HCT116 (cell line): ENCODE data around the gene C4BPB. TPM values are rescaled to one million over a fixed set of nuclear protein-coding genes. Genes with fewer than 3 reads are reported as not detected.

ENCODE experiments used
- ATAC-seq: fragments of 200-7000 bp; cut with Tn5 transposase; 2 replicates; pipeline ENCODE4 v1.9.1; 2020; ENCODE audit warnings: mild to moderate bottlenecking, moderate library complexity
- BruUV-seq: library from RNA; stranded (reverse); fragments of 400-500 nt; replicated peaks from 2 replicates; lab custom pipeline; 2021; lab: Mats Ljungman, UMichigan
- CTCF ChIA-PET: fragments of 300-600 bp; sonication (Branson Sonifier 250); formaldehyde crosslinking; loops from one replicate; lab custom pipeline; 2021; ENCODE audit warnings: antibody characterized with exemption; lab: Charles Lee
- POLR2A ChIA-PET: fragments of 300-600, 350-600 bp; sonication (Branson Sonifier 250); formaldehyde crosslinking; loops from one replicate; lab custom pipeline; 2021; ENCODE audit warnings: antibody characterized with exemption; lab: Charles Lee
- RAD21 ChIA-PET, 2 experiments: fragments of 300-600 bp; sonication (Branson Sonifier 250); formaldehyde crosslinking; loops; one replicate each; lab custom pipeline; 2023; ENCODE audit warnings: low total read pairs in 2 of 2; ENCODE audit not compliant: uncharacterized antibody in 2 of 2, unreplicated experiment in 2 of 2, low non-redundant PET in 1 of 2; lab: Charles Lee
- DNase-seq: peaks from one replicate; pipeline ENCODE4 v3.0.0-alpha.2; 2010; ENCODE audit warnings: low read depth, low spot score
- H2AFZ ChIP-seq: fragments of 200-600 bp; shearing (Covaris generic), sonication (generic); 2 replicates; pipeline ENCODE4 v1.6.1; 2017; ENCODE audit warnings: low read depth, mixed run types, mixed read lengths, antibody characterized with exemption, low read length; ENCODE audit not compliant: poor library complexity, severe bottlenecking
- H3K27ac ChIP-seq: 2 replicates; pipeline ENCODE4 v1.5.1; 2012; ENCODE audit warnings: low read depth, low read length
- H3K27me3 ChIP-seq: fragments of 200-600 bp; sonication (generic); 2 replicates; pipeline ENCODE4 v1.6.1; 2016; ENCODE audit warnings: mixed run types, low read length, mixed read lengths; ENCODE audit not compliant: insufficient read depth
- H3K36me3 ChIP-seq, 2 experiments: fragments of 200-500 bp in 1 of 2; fragments of 200-600 bp in 1 of 2; sonication (Bioruptor generic) in 1 of 2; sonication (generic) in 1 of 2; 2 replicates each; pipeline versions ENCODE4 v1.5.1 to v1.6.1; 2014 to 2016; ENCODE audit warnings: low read length in 2 of 2, inconsistent platforms in 1 of 2, mixed read lengths in 1 of 2, mixed run types in 1 of 2; ENCODE audit not compliant: insufficient read depth in 2 of 2, control insufficient read depth in 1 of 2
- H3K4me1 ChIP-seq, 2 experiments: fragments of 200-600 bp in 1 of 2; sonication (generic) in 1 of 2; 2 replicates each; pipeline versions ENCODE4 v1.5.1 to v1.6.1; 2012 to 2017; ENCODE audit warnings: low read length in 2 of 2, inconsistent platforms in 1 of 2, mild to moderate bottlenecking in 1 of 2, mixed read lengths in 1 of 2, mixed run types in 1 of 2, moderate library complexity in 1 of 2; ENCODE audit not compliant: insufficient read depth in 2 of 2, control insufficient read depth in 1 of 2
- H3K4me2 ChIP-seq: fragments of 200-600 bp; sonication (generic); 2 replicates; pipeline ENCODE4 v1.6.1; 2017; ENCODE audit warnings: mixed run types, low read length, mixed read lengths
- H3K4me3 ChIP-seq, 2 experiments: fragments of 200-600 bp in 1 of 2; sonication (generic) in 1 of 2; replicated peaks in 1 of 2; 2 replicates each; pipeline ENCODE4 v1.5.1; 2011 to 2016; ENCODE audit warnings: low read length in 2 of 2, control low read depth in 1 of 2, low read depth in 1 of 2, mild to moderate bottlenecking in 1 of 2, mixed read lengths in 1 of 2, mixed run types in 1 of 2
- H3K79me2 ChIP-seq: fragments of 200-600 bp; sonication (generic); 2 replicates; pipeline ENCODE4 v1.6.1; 2017; ENCODE audit warnings: mild to moderate bottlenecking, mixed run types, low read length, moderate library complexity, mixed read lengths; ENCODE audit not compliant: insufficient read depth
- H3K9ac ChIP-seq: fragments of 200-600 bp; sonication (generic); 2 replicates; pipeline ENCODE4 v1.6.1; 2016; ENCODE audit warnings: low read length, mixed read lengths
- H3K9me2 ChIP-seq: fragments of 200-600 bp; sonication (generic), shearing (Covaris generic); 2 replicates; pipeline ENCODE4 v1.6.1; 2017; ENCODE audit warnings: mixed run types, mild to moderate bottlenecking, moderate library complexity; ENCODE audit not compliant: insufficient read depth
- H3K9me3 ChIP-seq, 2 experiments: fragments of 200-500 bp in 1 of 2; fragments of 200-600 bp in 1 of 2; sonication (Bioruptor generic) in 1 of 2; sonication (generic) in 1 of 2; 2 replicates each; pipeline ENCODE4 v1.6.1; 2014 to 2017; ENCODE audit warnings: low read length in 2 of 2, mixed read lengths in 2 of 2, inconsistent platforms in 1 of 2, low read depth in 1 of 2, mild to moderate bottlenecking in 1 of 2, mixed run types in 1 of 2, moderate library complexity in 1 of 2; ENCODE audit not compliant: control insufficient read depth in 1 of 2, insufficient read depth in 1 of 2
- H4K20me1 ChIP-seq: fragments of 200-600 bp; sonication (generic), shearing (Covaris generic); 2 replicates; pipeline ENCODE4 v1.6.1; 2017; ENCODE audit warnings: mixed run types, mild to moderate bottlenecking, moderate library complexity; ENCODE audit not compliant: insufficient read depth
- CEBPB ChIP-seq: IDR thresholded peaks from 2 replicates; pipeline ENCODE4 v1.6.1; 2012; ENCODE audit warnings: low read depth
- EGR1 ChIP-seq: IDR thresholded peaks from 2 replicates; pipeline ENCODE4 v1.6.1; 2012; ENCODE audit warnings: low read depth
- ELF1 ChIP-seq: IDR thresholded peaks from 2 replicates; pipeline ENCODE4 v1.6.1; 2012; ENCODE audit warnings: low read depth, borderline replicate concordance
- EZH2 ChIP-seq: fragments of 200-600 bp; sonication (generic); IDR thresholded peaks from 2 replicates; pipeline ENCODE4 v1.6.1; 2017; ENCODE audit warnings: antibody characterized with exemption, mixed run types
- EZH2phosphoT487 ChIP-seq: fragments of 200-600 bp; IDR thresholded peaks from 2 replicates; pipeline ENCODE4 v1.6.1; 2018; ENCODE audit warnings: antibody characterized with exemption, borderline replicate concordance
- FOSL1 ChIP-seq: IDR thresholded peaks from 2 replicates; pipeline ENCODE4 v1.6.1; 2012; ENCODE audit warnings: low read depth
- JUND ChIP-seq: IDR thresholded peaks from 2 replicates; pipeline ENCODE4 v1.6.1; 2012
- POLR2A ChIP-seq: IDR thresholded peaks from 2 replicates; pipeline ENCODE4 v1.7.0; 2011; ENCODE audit warnings: borderline replicate concordance; ENCODE audit not compliant: insufficient read depth, insufficient read length; ENCODE audit errors: extremely low read depth
- RAD21 ChIP-seq: IDR thresholded peaks from 2 replicates; pipeline ENCODE4 v1.6.1; 2012; ENCODE audit warnings: low read depth, mild to moderate bottlenecking
- SIN3A ChIP-seq: IDR thresholded peaks from 2 replicates; pipeline ENCODE4 v1.6.1; 2012; ENCODE audit warnings: low read depth
- SP1 ChIP-seq: IDR thresholded peaks from 2 replicates; pipeline ENCODE4 v1.6.1; 2012; ENCODE audit warnings: low read depth
- SRF ChIP-seq: IDR thresholded peaks from 2 replicates; pipeline ENCODE4 v1.6.1; 2012; ENCODE audit warnings: low read depth
- YY1 ChIP-seq: IDR thresholded peaks from 2 replicates; pipeline ENCODE4 v1.6.1; 2011; ENCODE audit warnings: low read length, low read depth, moderate library complexity, mild to moderate bottlenecking; ENCODE audit not compliant: insufficient replicate concordance; ENCODE audit errors: extremely low read depth
- ZNF274 ChIP-seq: fragments of 200-500 bp; sonication (Bioruptor generic); IDR thresholded peaks from 2 replicates; pipeline ENCODE4 v1.6.1; 2014; ENCODE audit warnings: mild to moderate bottlenecking, low read depth, low read length, inconsistent platforms
- intact Hi-C: fragments of 100-400 bp; cut with micrococcal nuclease; formaldehyde crosslinking; loops from 2 replicates; pipeline ENCODE4 v1.10.0; 2022
- total RNA-seq: library from RNA; stranded (reverse); gene quantifications from one replicate; pipeline ENCODE4 v1.2.1, GENCODE V29; 2021; ENCODE audit not compliant: unreplicated experiment
- TF ChIP-seq, protein P1 (sequence below), 3 experiments: fragments of 200-600 bp in 1 of 3; sonication (generic) in 1 of 3; IDR thresholded peaks in 2 of 3; conservative IDR thresholded peaks in 1 of 3; 2 replicates each; pipeline ENCODE4 v1.5.1; 2012 to 2017; ENCODE audit warnings: low read depth in 2 of 3, low read length in 2 of 3, antibody characterized with exemption in 1 of 3, borderline replicate concordance in 1 of 3, control low read depth in 1 of 3, mild to moderate bottlenecking in 1 of 3, mixed read lengths in 1 of 3, mixed run types in 1 of 3, moderate library complexity in 1 of 3; ENCODE audit not compliant: insufficient read depth in 1 of 3
- TF ChIP-seq, protein P2 (sequence below): IDR thresholded peaks from 2 replicates; pipeline ENCODE4 v1.6.1; 2012
- TF ChIP-seq, protein P3 (sequence below): IDR thresholded peaks from 2 replicates; pipeline ENCODE4 v1.6.1; 2012
- TF ChIP-seq, protein P4 (sequence below): IDR thresholded peaks from 2 replicates; pipeline ENCODE4 v1.6.1; 2011; ENCODE audit warnings: mild to moderate bottlenecking, low read length, moderate library complexity; ENCODE audit not compliant: insufficient replicate concordance; ENCODE audit errors: extremely low read depth
- TF ChIP-seq, protein P5 (sequence below): IDR thresholded peaks from 2 replicates; pipeline ENCODE4 v1.6.1; 2012; ENCODE audit warnings: low read depth

C4BPB gene
- total RNA-seq, 1 experiment from 2014 or later, result not detected

DNA sequence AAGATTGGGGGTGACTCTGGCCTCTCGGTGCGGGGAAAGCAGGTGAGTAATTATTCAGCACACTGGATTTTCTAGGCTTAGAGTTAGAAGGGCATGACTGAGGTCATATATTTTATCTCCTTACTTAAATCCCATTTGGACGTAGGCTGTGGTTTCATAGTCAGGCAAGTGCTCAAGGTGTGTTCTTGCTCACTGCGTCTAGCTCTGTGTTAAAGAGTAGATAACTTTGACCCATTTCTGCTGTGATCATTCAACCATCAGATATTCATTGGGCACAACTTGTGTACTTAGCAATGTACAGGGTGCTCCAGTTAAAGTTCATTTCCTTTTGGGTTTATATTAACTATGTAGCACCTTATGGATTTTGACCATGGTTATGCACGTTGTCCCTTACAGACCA, 21.0 kb upstream of the C4BPB start:
- Histone ChIP-seq H3K9ac (no peak overlapping the region), H3K27ac (no peak overlapping the region), H3K9me3 (no peaks in the 10 kb centered on the region), H2AFZ (no peak overlapping the region), H3K79me2 (no peaks in the 10 kb centered on the region), H3K9me2 (no peaks in the 10 kb centered on the region), H4K20me1 (no peaks in the 10 kb centered on the region), H3K36me3 (peaks cover 3 to 12% of the 10 kb centered on the region in 2 experiments; a peak in 1 of 4 replicates), H3K27me3 (no peaks in the 10 kb centered on the region), H3K4me2 (no peak overlapping the region), H3K4me1 (no peaks in the 10 kb centered on the region), H3K4me3 (no peak overlapping the region)
- BruUV-seq, result no TSS peak
- intact Hi-C loops, result no loop called here
- CTCF ChIA-PET, result no interaction called here
- POLR2A ChIA-PET, result no interaction called here
- DNase-seq (no peak), ATAC-seq (no peak)
- RAD21 ChIA-PET, result no interaction called here
- TF ChIP-seq RAD21 (no peak), CEBPB (no peak), EZH2 (no peak), EZH2phosphoT487 (no peak), YY1 (no peak), SP1 (no peak), FOSL1 (no peak), JUND (no peak), ZNF274 (no peak), POLR2A (no peak), ELF1 (no peak), SRF (no peak), SIN3A (no peak), EGR1 (no peak)
- TF ChIP-seq, protein P1, sequence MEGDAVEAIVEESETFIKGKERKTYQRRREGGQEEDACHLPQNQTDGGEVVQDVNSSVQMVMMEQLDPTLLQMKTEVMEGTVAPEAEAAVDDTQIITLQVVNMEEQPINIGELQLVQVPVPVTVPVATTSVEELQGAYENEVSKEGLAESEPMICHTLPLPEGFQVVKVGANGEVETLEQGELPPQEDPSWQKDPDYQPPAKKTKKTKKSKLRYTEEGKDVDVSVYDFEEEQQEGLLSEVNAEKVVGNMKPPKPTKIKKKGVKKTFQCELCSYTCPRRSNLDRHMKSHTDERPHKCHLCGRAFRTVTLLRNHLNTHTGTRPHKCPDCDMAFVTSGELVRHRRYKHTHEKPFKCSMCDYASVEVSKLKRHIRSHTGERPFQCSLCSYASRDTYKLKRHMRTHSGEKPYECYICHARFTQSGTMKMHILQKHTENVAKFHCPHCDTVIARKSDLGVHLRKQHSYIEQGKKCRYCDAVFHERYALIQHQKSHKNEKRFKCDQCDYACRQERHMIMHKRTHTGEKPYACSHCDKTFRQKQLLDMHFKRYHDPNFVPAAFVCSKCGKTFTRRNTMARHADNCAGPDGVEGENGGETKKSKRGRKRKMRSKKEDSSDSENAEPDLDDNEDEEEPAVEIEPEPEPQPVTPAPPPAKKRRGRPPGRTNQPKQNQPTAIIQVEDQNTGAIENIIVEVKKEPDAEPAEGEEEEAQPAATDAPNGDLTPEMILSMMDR (IDR thresholded peaks at IDR 0.05 in 2 of 3, conservative IDR thresholded peaks at IDR 0.05 in 1 of 3; ENCODE audit: borderline replicate concordance in 1 of 3, insufficient read depth in 1 of 3, low read depth in 2 of 3, low read length in 2 of 3), result no peak
- TF ChIP-seq, protein P2, sequence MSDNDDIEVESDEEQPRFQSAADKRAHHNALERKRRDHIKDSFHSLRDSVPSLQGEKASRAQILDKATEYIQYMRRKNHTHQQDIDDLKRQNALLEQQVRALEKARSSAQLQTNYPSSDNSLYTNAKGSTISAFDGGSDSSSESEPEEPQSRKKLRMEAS, result no peak
- TF ChIP-seq, protein P3, sequence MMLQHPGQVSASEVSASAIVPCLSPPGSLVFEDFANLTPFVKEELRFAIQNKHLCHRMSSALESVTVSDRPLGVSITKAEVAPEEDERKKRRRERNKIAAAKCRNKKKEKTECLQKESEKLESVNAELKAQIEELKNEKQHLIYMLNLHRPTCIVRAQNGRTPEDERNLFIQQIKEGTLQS, result no peak
- TF ChIP-seq, protein P4, sequence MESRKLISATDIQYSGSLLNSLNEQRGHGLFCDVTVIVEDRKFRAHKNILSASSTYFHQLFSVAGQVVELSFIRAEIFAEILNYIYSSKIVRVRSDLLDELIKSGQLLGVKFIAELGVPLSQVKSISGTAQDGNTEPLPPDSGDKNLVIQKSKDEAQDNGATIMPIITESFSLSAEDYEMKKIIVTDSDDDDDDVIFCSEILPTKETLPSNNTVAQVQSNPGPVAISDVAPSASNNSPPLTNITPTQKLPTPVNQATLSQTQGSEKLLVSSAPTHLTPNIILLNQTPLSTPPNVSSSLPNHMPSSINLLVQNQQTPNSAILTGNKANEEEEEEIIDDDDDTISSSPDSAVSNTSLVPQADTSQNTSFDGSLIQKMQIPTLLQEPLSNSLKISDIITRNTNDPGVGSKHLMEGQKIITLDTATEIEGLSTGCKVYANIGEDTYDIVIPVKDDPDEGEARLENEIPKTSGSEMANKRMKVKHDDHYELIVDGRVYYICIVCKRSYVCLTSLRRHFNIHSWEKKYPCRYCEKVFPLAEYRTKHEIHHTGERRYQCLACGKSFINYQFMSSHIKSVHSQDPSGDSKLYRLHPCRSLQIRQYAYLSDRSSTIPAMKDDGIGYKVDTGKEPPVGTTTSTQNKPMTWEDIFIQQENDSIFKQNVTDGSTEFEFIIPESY, result no peak
- TF ChIP-seq, protein P5, sequence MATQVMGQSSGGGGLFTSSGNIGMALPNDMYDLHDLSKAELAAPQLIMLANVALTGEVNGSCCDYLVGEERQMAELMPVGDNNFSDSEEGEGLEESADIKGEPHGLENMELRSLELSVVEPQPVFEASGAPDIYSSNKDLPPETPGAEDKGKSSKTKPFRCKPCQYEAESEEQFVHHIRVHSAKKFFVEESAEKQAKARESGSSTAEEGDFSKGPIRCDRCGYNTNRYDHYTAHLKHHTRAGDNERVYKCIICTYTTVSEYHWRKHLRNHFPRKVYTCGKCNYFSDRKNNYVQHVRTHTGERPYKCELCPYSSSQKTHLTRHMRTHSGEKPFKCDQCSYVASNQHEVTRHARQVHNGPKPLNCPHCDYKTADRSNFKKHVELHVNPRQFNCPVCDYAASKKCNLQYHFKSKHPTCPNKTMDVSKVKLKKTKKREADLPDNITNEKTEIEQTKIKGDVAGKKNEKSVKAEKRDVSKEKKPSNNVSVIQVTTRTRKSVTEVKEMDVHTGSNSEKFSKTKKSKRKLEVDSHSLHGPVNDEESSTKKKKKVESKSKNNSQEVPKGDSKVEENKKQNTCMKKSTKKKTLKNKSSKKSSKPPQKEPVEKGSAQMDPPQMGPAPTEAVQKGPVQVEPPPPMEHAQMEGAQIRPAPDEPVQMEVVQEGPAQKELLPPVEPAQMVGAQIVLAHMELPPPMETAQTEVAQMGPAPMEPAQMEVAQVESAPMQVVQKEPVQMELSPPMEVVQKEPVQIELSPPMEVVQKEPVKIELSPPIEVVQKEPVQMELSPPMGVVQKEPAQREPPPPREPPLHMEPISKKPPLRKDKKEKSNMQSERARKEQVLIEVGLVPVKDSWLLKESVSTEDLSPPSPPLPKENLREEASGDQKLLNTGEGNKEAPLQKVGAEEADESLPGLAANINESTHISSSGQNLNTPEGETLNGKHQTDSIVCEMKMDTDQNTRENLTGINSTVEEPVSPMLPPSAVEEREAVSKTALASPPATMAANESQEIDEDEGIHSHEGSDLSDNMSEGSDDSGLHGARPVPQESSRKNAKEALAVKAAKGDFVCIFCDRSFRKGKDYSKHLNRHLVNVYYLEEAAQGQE, result no peak
